Endometrium (tissue), 2 donors: ENCODE data around the gene OR5AN1.
"Not testable (repeated sequence)": the region's sequence is repeated elsewhere in the genome, so short reads cannot be mapped to it uniquely, and the experiment has no call there.

Source experiments
- FAIRE-seq: peaks from 2 replicates; lab custom pipeline; 2012; peaks lifted over from hg19 to GRCh38; lab: Jason Lieb, UNC
- donor health status: control.
- donor health status: control.

The OR5AN1 gene

DNA sequence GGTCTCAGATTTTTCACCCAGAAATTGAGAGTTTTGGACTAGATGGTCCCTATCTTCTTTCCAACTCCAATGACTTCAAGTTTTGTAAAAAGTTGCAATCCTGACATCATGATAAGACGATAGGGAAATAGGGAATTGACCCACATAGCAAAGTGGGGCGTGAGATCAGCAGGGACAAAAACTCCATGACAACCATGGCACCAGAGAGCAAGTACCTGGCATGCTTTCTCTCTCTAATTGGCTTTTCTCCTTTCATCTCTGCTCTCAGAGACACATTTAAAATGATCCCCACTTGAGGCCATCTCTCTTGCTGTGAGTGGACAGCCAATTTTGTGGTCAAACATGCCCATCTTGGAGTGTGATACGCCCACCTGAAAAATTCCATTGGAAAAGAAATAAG is at the start of gene OR5AN1:
Gene OR5AN1, plus strand, starts transcription at position 301 of the 400 bp plus-strand sequence. CDS start 5,564 bp downstream, outside the sequence.
- FAIRE-seq = no peak

GRCh38 chr11:59335001-59335400 is 23.7 kb upstream of the OR5AN1 start:
- no peak for FAIRE-seq

- FAIRE-seq = no peak
These were observed 22.5 kb upstream of the OR5AN1 start for GRCh38 chr11:59336176-59336575.

DNA sequence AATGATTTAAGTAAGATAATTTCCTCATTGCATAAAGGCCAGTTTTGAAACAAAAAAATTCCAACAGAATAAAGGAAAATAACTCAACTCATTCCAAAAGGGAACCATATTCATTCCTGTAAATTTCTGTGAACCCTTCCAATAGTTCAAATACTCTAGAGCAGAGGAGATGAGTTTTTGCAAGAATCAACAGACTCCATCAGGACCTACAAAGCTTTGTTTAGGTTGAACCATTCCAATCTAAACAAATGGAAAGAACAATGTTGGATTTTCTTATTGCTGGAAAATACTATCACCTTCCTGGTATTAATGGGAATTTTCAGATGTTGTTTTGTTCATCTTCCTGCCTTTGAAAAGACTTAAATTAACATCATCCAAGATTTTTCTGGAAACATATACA is 21.8 kb upstream of the OR5AN1 start:
- no peak for FAIRE-seq

DNA sequence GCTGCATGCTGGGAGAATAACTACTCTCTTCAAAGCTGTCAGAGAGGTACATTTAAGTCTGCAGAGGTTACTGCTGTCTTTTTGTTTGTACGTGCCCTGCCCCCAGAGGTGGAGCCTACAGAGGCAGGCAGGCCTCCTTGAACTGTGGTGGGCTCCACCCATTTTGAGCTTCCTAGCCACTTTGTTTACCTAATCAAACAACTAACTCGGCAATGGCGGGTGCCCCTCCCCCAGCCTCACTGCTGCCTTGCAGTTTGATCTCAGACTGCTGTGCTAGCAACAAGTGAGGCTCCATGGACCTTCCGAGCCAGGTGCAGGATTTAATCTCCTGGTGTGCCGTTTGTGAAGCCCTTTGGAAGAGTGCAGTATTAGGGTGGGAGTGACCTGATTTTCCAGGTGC is 9.0 kb upstream of the OR5AN1 start:
- FAIRE-seq = not testable (repeated sequence)

- FAIRE-seq = no peak
These were observed 3.5 kb upstream of the OR5AN1 start for GRCh38 chr11:59355226-59355625.

DNA sequence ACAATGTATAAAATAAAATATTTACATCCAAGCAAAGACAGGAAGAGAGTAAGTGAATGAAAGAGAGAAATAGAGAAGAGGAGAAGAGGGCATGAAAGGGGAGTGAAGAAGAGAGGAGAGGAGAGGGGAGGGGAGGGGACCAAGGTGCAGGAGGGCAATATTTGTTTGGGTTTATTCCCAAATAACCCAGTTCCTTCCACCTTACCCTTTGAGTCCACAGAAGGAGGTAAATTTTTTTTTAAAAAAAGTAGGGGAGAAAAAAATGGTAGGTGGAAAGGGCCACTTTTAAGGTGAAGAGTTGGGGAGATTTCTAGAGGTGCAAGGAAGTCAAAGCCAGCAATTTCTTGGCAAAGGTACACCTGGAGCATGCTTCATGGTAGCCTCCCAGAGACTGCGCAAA is 2.1 kb upstream of the OR5AN1 start:
- FAIRE-seq = no peak

DNA sequence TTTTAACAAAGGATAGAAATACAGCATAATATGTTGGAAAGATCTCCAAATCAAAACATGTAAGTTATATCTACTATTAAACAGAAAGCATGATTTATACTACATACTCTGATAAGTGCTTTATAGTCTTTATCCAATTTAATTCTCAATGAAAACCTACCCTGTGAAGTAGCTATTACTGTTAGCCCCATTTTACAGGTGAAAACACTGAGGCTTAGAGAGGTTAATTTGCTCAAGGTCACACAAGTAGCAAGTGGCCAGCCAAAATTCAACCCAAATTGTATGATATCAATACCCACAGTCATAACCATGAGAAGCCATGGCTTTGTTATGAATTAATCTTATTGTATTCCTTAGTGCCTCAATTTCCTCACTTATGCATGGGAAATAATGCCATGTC is 675 bp upstream of the OR5AN1 start:
- no peak for FAIRE-seq

DNA sequence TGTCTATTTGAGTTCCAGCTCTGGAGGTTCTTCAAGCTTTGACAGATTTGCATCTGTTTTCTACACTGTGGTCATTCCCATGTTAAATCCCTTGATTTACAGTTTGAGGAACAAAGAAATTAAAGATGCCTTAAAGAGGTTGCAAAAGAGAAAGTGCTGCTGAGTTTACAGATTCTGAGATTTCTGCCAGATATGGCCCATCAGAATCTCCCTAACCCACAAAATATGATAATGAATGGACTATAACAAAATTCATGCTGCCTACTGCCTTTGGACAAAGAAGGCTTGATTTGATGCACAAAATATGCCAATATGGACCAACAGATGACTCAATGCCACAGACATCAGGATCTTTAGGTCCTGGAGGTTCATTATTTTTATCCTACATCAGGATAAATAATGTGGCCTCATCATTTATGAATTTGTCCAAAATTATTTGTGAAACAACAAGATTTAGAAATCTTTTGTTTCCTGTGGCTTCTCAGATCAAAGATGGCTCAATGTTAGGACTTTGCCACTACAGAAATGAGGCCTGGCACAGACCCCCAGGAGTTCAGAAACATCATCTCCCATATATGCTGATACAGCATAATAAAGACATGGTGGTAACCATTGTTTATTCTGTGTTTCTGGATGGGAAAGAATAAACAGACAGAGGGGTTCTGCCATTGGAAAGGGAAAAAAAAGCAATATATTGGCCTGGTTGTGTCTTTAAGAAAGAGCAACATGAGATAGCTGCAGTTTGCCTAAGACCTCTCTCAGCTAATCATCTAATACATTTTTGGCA is 6.7 kb downstream of the OR5AN1 start:
- FAIRE-seq = no peak

DNA sequence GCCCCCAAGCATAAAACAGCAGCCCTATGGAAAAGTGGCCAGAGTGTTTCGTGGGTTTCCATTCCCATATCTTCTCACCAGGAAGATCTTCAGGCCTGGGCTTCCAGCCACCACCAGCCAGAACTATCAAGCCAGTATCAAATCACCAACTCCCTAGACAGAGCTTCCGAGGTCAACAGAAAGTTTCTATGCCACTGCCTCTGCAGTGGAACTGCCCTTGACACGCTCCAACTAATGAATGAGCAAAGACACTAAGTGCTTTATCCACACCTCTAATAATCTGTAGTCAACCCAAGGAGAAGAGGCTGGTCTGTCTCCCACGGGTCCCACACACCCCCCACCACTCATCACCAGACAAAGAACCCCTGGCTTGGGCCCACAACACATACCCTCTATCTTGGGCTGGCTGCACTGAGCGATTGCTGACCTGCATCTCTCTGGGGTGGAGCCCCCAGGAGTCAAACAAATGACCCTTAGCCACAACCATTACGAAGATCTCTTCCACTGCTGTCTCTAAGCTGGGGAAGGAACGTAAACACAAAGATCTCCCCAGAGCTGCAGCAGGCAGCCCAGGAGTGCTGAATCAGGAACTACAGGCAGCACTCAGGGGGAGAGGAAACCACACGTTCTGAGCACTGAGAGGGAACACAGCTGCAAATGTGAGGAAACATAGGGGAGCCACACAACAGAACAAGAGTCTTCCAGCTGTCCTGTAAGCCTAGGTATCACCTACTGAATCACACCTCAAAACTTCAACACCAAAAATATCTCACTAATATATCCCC is 9.7 kb downstream of the OR5AN1 start:
- no peak for FAIRE-seq

GRCh38 chr11:59372324-59372723 is 13.6 kb downstream of the OR5AN1 start:
- not testable (repeated sequence) for FAIRE-seq

GRCh38 chr11:59380263-59381059 is 21.8 kb downstream of the OR5AN1 start:
- no peak for FAIRE-seq

DNA sequence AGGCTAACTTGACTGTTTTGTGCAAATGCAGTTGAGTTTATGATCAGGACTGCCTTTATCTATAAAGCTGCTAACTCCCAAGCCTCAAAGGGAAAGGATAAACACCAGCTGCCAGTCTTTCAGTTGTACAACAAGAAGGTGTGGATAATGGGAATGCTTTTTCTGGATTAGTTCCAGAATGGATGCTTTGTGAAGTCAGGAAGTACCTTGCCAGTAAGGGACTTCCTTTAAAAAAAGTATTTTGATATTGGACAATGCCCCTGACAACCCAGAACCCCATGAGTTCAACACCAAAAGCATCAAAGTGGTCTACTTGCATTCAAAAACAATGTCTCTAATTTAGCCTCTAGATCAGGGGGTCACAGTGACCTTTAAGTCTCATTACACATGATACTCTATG is 35.5 kb downstream of the OR5AN1 start:
- FAIRE-seq = no peak

- FAIRE-seq = no peak
These were observed 42.0 kb downstream of the OR5AN1 start for GRCh38 chr11:59400461-59401261.

GRCh38 chr11:59401262-59401552 is 42.5 kb downstream of the OR5AN1 start:
- no peak for FAIRE-seq

- no peak for FAIRE-seq
These were observed 44.9 kb downstream of the OR5AN1 start for GRCh38 chr11:59403546-59403945.

DNA sequence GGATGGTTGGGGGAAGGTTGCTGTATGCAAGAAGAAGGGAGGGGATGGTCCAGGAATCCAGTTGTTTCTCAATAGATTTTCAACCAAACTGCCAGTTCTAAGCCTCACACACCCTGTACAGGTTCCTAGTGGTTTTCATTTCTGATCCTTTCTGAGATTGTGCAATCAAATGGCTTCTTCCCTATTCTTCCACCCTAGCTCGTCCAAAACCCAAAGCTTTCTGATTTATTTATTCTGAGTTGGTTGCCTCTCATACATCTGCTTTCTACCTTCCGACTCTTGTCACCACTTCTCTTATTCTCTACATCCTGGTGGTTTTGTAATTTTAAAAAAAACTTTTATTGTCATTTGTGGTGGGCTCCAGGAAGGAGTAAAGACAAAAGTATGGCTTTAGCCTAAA is 55.0 kb downstream of the OR5AN1 start:
- FAIRE-seq = no peak

GRCh38 chr11:59415111-59415510 is 56.4 kb downstream of the OR5AN1 start:
- FAIRE-seq = no peak

DNA sequence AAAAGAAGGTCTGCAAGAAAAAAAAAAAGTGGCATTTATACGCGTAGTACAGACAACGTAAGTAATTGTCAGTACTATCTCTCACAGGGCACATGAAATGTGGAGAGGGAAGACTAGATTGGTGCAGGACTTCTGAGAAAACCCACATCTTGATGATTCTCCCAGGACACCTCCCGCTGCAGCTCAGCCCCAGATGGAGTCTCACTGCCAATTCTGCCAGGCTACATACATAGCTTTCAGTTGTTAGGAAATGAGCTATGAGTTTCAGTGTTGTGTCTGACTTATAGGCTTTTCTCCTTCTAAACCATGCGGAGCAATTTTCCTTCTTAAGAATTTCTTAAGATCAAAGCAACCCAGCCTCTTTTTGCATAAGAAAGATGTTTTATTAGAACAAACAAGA is 57.9 kb downstream of the OR5AN1 start:
- no peak for FAIRE-seq

DNA sequence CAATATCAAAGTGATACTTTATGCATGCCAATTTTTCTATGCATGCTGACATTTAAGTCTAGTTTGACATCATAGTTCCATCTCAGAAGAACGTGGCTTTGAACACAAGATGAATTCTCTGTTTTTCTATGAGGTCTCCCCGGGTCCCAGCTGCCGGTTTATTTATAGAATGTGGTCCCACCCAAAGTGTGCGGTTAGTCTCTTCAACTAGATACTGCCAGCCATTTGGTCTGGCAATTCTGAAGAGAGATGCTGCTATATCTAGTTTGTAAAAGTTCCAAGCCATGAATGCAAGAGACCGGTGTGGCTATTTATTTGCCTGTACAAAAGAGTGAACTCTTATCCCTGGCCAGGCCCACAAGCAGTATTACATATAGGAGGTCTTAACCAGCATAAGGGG is 58.3 kb downstream of the OR5AN1 start:
- no peak for FAIRE-seq

GRCh38 chr11:59418156-59418555 is 59.5 kb downstream of the OR5AN1 start:
- no peak for FAIRE-seq
